GM21529 (cell line): ENCODE results near the gene VPS18.
A peak's percentile ranks its signal among the peaks of the same experiment; 100 is the strongest.

Experiments used
- ATAC-seq: cut with Tn5 transposase; IDR thresholded peaks from one replicate; pipeline ENCODE4 v1.9.1; 2021; ENCODE audit not compliant: unreplicated experiment

The VPS18 gene

DNA sequence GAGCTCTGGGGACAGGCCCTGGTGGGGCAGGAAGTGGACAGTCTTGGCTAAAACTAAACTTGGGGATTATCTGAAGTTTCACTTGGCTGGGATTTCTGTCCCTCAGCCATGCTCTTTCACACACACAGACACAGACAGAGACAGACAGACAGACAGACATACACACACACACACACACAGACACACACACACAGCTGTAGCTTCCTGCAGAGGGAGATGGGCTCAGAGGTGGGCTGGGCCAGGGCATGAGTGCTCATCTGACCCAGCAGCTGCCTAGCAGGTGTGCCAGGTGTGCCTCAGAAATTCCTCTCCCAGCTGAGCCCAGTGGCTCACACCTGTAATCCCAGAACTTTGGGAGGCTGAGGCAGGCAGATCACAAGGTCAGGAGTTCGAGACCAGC is 23.5 kb upstream of the VPS18 start:
- no peak for ATAC-seq

- peak; percentile 38 for ATAC-seq
These were observed 22.3 kb upstream of the VPS18 start for GRCh38 chr15:40871749-40872617.

DNA sequence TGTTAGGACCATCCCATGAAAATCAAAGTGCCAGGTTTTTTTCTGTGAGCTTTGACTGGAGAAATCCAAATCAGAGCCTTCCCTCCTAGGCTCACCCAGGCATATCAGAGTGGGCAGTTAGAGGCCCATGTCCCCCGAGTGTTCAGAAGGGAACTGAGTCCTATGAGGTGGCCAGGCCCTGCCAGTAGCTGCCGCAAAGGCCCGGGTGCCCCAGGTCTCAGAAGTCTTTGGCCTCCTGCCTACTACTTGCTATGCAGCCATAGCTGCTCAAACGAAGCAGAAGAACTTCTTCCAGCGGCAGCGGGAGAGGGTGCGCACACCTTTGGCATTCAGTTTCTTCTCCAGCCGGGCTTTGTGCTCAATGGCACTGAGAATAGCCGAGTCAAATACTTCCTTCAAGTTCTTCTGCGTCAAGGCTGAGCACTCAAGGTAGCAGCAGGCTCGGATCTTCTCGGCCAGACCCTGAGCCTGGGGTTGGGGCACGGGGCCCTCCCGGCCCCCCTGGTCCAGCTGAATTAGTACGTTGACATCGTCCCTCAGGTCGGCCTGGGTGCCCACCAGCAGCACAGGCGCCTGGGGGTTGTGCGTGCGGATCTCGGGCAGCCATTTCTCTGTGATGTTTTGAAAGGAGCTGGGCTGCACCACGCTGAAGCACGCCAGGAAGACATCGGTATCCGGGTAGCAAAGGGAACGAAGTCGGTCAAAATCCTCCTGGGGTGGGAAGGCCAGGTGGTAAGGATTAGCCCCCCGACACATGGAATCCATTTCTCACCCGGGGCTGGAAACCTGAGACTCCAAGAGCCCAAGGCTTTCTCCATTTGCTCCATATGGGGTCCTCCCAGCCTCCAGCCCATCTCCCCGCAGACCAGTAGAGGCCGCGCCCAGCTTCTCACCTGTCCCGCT is 21.2 kb upstream of the VPS18 start:
- no peak for ATAC-seq

GRCh38 chr15:40873694-40874561 is 20.3 kb upstream of the VPS18 start, which contains the start of gene RHOV:
Gene RHOV (minus strand): TSS chr15:40874234. CDS start chr15:40874139, 95 bp downstream.
- peak; percentile 59 for ATAC-seq

GRCh38 chr15:40875991-40876730 is 18.1 kb upstream of the VPS18 start:
- ATAC-seq, result no peak

GRCh38 chr15:40877694-40878093 is 16.6 kb upstream of the VPS18 start:
- no peak for ATAC-seq

DNA sequence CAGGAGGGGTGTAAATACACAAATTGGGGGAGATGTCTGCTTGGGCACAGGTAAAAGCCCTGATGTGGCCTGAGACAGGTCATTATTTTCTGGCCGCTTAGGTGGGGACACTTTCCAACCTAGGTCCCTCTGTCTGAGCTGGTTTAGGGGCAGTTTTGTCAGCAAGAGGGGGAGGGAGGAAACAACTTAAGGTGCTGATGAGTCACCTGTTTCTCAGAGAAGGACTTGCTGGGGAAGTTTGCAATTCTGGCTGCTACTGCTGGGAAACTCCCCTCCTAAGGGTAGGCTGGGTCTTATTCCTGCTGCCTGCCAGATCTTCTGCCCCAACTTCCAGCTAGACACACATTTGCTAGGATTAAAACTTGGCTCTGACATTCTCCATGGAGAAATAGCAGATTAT is 15.5 kb upstream of the VPS18 start:
- no peak for ATAC-seq

DNA sequence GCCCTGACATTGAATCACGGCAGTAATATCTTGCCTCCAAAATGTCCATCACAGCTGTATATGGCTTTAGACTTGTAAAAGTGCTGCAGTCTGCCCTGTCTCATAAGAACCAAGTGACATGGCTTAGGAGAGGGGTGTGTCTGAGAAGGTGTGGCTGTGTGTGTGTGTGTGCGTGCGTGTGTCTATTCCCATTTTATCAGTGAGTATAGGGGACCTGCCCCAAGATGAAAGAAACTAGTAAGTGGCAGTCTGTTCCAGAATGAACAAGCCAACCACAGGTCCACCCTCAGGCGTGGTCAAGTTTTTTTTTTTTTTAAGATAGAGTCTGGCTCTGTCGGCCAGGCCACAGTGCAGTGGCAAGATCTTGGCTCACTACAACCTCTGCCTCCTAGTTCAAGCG is 14.6 kb upstream of the VPS18 start:
- ATAC-seq, result no peak

DNA sequence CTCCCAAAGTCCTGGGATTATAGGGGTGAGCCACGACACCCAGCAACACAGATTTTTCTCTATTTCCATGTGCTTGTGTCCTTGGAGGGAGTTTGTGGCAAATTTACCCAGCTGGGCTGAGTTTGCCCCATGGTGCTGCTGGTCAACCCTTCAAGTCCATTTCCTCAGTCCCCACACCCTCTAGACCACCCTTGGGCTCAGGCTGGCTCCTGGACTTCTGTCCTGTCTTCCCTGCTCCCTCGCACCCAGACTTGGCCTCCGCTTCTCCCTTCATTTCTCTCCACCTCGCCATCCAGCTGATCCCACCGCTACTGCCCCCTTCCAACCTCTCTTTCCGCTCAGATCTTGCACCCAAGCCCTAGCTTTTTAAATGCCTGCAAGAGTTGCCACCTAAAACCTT is 12.9 kb upstream of the VPS18 start:
- no peak for ATAC-seq

GRCh38 chr15:40886586-40886985 is 7.7 kb upstream of the VPS18 start:
- no peak for ATAC-seq

DNA sequence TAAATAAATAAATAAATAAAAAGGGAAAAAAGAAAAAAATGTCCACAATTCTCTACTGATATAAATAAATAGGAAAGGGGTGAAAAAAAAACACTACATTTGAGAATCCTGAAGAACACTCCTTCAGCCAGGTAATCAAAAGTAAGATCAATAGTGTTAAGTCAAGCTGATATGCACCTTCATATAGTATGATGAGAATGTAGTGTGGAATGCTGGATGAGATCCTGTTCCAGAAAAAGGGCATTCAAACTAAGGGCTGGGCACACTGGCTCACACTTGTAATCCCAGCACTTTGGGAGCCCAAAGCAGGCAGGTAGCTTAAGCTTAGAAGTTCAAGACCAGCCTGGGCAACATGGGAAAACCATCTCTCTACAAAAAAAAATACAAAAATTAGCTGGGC is 5.1 kb upstream of the VPS18 start:
- ATAC-seq, result no peak

- no peak for ATAC-seq
These were observed 3.1 kb upstream of the VPS18 start for GRCh38 chr15:40891138-40891537.

DNA sequence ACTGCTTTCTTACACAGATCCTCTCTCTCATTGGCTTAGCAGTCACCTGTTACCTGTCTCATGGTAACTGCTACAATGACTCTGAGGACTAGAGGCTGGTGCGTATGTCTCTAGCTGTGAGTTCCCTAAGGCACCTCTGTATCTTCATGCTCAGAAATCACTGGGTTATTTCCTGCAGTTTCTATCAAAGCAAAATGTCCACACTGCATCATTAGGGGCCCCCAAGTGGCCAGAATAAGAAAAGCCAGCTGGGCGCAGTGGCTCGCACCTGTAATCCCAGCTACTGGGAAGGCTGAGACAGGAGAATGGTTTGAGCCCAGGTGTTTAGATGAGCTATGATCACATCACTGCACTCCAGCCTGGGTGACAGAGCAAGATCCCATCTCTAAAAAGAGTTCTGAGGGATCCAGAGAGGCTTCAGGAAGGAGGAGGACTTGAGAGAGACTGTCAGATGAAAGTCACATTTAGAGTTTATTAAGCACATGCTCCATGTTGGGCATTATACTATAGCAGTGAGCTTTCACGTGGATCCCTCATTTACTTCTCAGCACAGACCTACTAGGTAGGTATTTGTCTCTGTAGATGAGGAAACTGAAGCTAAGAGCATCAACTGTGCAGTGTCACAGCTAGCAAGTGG is 2.3 kb upstream of the VPS18 start:
- no peak for ATAC-seq

DNA sequence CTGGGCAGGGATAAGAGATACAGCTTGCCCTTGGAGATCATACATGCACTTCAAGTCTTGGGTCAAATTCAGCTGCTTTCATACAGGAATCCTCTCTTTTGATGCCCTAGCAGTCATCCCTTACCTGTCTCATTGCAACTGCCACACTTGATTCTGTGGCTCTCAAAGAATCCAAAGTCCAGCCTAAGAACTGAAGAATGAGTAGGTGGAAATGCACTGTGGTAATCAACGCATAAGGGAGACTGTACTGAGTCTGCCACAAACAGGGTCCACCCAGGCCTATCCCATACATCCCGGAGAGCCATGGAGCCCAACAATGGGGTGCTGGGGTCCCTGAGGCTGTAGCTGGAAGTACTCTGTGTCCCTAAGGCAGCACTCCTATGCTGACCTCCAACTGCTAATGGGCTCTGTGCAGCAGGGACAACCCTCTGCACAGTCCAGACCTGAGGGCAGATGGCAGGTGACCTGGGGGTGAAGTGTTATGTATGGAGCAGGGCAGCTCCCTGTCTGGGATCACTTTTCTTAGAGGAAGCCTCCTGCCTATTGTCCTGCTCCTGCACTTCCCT is 1.7 kb upstream of the VPS18 start:
- ATAC-seq, result no peak

GRCh38 chr15:40893019-40893670 is 1.1 kb upstream of the VPS18 start:
- ATAC-seq, result no peak

- peak; percentile 43 for ATAC-seq
These were observed 615 bp downstream of the VPS18 start for GRCh38 chr15:40894681-40895448.

- no peak for ATAC-seq
These were observed 5.4 kb downstream of the VPS18 start for GRCh38 chr15:40899536-40900207.
